Activated CD8-positive, alpha-beta memory T cell treated with anti-CD3 and anti-CD28 coated beads for 1 hour (primary cell): ENCODE results near the gene AANAT.

ENCODE experiments used
- DNase-seq, 2 donors: peaks; one replicate each; pipeline ENCODE4 v3.0.0-alpha.2; 2020; ENCODE audit warnings: low read depth in 1 of 2; ENCODE audit errors: extremely low read depth in 1 of 2

Gene AANAT

DNA sequence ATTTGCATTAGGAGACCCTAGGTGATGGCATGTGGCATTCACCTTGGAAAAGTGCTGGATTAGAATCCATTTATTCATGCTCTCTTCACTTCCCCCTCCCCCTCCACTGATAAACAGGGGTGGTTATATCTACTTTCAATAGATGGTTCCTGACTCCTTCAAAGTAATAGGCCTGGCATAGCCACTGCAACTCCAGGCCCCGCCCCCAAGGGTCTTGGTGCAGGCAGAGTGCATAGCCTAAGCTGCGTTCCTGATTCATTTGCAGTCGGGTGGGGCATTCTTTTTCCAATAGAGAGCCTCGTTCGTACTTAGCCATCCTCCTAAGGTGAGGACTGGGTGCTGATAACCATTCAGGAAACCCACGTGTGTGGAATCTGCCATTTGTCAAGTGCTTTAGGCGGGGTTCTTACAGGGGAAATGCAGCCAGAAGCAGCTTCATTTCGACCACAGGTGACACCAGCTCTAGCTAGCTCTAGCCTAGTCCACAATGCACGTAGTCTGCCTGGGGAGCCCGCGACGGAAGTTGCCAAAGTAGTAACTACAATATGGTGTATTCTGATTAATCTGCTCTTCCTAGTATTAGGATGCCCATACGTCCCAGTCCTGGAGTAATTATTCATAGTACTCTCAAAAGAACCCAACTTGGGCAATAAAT is 25.6 kb upstream of the AANAT start:
- no peak for DNase-seq

DNA sequence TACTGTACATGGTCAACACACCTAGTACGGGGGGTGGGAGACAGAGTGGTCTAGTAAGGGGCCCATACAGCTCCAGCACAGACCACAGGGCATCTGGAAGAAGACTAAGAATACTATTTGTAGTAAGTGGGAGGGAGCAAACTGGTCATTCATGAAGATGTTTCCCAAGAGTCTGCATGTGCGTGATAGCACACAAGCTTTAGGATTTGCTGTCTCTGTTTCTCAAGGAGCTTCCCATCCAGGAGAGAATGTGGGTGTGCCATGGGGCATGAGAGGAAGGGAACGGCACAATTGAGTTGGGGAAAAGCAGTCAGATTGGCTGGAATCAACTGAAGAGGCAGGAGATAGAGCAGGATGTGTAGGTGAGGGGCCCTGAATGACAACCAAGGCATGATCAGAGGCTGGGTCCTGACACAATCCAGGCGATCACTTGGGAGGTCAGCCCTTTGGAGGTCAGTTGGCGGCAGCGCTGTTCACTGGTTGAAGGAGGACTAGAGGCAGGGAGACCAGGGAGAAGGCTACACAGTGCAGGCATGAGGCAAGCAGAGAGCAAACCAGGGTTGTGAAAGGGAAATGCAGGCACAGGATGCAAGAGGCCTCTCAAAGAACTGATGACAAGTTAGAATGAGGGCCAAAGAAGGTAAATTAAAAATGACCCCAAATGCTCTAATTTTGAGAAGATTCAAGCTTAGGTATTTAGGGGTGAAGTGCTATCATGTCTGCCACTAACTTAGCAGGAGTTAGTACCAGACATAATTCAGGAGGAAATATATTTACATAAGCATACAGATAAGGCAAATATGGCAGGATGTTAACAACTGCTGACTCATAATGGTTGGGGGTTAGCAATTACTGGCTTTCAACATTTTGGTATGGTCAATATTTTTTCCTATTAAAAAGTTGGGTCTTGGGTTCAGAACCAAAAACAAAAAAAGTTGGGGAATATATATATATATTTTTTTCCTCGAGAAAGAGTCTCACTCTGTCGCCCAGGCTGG is 24.8 kb upstream of the AANAT start:
- no peak for DNase-seq

DNA sequence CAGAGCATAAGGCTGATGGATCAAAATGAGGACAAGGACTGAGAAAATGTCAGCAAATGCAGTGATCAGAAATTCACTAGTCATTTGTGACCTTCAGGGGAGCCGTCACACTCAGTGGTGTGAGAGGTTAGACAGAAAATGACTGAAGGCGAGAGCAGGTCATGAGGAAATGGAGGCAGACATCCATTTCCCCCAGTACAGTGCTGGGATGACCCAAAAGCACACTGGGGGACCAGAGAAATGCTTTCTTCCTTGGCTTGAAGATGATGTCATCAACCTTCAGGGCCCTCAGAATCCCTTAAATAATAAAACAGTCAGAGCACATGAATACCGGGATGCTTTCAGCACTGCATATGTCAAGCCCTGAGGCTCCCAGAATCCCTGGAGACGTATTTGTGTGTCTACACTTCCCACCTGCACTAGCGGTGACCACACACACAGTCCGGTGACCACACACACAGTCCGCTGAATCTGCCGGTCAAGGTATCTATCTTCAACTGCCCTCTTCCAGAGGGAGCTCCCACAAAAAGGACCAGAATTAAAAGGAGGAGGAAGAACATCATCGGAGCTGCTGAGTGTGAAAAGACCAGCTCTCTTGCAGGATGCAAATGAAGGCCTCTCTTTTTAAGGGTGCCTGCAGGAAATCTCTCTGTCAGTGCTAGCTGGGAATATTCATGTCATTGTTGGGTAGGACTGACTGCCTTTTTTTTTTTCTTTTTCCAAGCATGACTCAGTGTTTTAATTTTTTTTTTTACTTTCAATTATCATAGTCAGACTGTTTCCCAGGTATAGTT is 22.7 kb upstream of the AANAT start:
- DNase-seq = no peak

DNA sequence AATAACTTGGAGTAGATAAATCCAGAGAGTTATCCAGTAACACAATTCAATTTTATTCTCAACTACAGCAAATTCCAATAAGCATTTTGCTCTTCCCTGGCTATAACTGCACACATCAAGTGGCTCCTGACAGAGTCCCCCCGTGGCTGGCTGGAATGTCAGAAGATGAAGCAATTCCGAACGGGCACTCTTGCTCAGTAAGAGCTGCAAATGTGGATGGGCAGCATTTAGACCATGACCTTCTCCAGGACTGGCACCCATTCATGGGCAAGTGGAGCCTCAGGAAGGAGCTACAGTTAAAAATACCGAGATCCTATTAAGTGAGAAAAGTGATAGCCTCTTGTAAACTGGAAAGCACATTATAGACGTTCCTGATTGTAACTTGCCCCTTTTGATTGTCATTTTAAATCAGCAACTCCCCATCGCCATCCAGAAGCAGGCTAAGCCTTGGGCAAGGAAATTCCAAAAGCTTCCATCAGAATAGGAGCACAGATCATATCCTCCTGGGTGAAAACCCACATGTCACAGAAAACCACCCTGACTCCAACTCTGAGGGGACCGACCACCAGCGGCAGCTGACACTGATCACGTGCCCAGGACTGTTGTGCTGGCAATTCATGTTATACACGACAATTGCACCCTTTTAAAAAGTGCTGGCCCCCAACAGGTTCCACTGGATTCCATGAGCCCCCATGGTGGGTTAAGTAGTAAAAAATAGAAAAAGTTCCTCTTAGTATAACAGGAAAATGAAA is 21.5 kb upstream of the AANAT start:
- no peak for DNase-seq

DNA sequence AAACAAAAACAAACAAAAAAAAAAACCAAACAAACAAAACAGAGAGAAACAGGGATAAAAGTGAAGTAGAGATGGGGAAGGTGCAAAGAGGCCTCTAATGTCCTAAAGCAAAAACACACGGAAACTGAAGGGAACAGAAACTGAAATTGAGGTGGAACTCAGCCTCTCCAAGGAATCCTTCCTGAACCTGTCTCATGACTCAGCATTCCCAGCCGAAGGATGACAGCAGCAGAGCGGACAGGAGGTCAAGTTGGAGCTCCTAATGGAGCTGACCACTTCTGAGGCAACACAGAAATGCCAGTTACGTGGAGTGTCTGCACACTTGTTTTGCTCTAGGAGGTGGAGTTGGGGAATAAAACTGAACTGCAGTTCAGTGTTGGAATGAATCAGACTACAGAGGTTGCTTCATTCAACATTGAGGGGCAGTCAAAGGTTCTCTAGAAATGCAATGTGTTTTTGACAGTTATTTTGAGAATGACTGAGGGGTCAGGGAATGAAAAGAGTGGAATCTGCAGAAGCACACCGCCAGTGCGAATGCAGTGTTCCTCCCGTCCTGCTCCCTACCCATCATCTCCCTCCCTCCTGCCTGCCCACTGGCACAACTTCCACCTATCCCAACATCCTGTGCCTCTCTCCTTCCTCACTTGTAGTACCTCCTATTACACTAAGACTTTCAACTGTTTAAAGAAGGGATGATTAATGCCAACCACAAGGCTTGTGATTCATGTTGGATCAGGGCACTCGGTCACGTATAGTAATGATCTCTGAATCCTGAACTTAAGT is 20.8 kb upstream of the AANAT start:
- no peak for DNase-seq

DNA sequence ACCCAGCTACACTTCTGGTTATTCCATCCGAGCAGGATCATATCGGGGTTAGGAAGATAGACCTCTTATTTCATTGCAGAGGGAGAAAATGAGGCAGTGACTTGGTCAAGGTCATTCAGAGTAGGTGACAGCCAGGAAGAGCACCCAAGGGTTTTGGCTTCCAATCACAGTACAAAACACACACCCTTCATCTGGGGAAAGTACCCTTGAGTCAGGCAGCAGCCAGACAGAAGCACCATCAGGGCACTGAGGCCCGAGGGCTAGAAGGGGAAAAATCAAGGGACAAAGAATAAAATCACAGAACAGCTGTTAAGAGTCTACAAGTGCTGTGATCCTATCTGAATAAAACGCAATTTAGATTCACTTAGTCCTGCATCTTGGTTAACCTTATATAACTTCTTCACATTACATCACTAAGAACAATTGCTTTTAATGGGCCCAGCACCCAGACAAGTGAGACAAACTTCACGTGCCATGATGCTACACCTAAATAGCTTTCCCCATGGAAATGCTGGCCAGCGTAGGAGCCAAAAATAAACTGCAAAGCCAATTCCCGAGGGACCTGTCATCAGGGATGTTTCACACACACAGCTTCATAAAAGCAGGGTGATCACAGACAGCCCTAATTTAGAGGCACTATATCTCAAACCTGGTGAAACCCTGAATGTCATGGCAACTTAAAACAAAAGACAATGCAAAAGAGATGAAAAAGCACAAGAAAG is 19.3 kb upstream of the AANAT start:
- DNase-seq = no peak

DNA sequence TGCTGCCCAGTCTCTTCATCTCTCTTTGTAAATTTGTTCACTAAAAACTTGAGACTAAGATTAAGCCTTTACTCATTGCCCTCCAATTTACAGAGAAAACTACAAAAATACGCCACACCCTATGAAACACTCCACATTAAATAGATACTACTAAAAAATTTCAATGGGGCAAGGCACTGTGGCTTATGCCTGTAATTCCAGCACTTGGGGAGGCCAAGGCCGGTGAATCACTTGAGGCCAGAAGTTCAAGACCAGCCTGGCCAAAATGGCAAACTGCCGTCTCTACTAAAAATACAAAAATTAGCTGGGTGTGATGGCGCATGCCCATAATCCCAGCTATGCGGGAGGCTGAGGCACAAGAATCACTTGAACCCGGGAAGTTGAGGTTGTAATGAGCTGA is 18.3 kb upstream of the AANAT start:
- DNase-seq = no peak

DNA sequence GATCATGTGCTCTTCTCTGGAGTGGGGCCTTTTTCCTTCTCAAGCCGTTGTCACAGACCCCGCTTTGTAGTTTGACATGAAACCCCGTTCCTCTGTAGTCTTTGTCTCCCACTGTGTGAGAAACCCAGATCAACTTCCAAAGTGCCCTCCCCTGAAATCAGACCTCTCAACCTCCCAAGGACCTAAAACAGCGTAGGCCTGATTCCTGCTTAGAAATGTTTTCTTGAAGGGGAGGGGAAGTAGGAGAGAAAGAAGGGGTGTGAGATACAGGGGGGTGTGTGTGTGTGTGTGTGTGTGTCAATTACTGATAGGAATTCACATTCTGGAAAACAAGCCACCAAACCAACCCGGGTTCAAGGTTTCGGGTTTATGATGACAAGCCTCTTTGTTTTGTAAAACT is 15.9 kb upstream of the AANAT start:
- DNase-seq = no peak

DNA sequence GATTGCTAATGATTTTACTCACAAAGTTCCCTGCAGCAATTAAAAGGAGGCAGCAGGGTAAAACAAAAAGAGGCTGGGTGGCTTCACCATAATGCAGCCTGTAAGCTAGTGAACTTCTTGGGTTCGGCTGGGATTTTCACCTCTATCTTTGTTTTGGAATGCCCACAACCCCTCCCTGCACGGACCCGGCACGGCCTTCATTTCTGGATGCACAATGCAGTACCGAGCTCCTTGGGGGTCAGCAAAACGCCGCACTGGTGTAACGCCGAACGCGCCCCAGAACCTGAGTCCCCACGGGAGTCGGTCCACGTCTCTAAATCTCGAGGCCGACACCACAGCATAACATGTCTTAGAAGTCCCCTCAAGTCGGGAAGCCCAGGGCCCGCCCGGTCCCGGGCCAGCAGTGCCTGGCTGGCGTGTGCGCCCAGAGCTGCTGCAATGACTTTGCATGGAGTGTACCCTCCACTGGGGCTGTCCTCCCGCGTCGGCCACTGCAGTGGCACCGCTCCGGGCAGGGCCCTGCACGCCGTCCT is 15.2 kb upstream of the AANAT start:
- DNase-seq = peak in 1 of 2 donors; percentile 11

DNA sequence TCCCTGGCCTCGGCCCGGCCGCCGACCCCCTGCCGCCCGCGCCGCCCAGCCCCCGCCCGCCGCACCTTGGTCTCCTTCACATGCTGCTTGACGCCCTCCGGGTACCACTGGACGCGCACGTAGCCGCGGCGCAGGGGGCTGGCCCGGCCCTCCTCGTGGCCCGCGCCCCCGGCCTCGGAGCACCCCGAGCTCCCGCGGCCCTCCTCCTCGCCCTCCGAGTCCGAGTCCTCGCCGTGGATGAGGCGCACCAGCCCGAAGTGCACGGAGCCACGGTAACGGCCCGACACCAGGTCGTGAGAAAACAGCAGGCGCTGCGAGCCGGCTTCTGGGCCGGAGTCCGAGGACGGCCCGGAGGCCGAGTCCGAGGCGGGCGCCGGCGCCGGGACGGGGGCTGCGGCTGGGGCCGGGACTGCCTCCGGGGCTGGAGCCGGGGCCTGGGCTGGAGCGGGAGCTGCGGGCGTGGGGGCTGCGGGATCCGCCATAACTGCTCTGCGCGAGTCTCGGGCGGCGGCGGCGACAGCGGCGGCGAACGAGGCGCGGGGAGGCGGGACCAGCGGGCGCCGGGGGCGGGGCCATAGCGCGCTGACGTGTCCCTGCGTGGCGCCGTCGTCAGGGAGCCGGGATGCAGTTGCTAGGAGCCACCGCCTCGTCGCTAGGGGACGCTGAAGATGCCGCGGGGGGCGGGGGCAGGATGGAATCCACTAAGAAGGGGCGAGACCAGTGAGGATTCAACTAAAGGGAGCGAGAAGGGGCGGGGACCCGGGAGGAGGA is 14.6 kb upstream of the AANAT start, which contains the start of gene UBE2O:
UBE2O (minus strand) TSS at position 493 of the 771 bp plus-strand sequence; CDS start at position 482, 11 bp downstream.
- peak; percentile 80 to 88 for DNase-seq

DNA sequence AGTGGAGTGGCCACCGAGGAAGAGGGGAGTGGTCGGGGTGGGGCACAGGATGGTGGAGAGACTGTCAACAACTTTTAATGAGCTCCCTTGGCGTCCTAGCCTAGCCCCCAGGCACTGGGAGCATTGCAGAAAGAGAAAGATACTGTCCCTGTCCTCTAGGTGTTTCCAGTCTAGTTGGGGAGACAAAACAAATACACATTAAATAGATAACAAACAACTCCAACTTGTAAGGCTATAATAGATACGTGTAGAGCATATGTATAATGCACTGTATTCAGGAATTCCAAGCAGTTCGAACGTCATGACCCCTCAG is 14.0 kb upstream of the AANAT start:
- no peak for DNase-seq

DNA sequence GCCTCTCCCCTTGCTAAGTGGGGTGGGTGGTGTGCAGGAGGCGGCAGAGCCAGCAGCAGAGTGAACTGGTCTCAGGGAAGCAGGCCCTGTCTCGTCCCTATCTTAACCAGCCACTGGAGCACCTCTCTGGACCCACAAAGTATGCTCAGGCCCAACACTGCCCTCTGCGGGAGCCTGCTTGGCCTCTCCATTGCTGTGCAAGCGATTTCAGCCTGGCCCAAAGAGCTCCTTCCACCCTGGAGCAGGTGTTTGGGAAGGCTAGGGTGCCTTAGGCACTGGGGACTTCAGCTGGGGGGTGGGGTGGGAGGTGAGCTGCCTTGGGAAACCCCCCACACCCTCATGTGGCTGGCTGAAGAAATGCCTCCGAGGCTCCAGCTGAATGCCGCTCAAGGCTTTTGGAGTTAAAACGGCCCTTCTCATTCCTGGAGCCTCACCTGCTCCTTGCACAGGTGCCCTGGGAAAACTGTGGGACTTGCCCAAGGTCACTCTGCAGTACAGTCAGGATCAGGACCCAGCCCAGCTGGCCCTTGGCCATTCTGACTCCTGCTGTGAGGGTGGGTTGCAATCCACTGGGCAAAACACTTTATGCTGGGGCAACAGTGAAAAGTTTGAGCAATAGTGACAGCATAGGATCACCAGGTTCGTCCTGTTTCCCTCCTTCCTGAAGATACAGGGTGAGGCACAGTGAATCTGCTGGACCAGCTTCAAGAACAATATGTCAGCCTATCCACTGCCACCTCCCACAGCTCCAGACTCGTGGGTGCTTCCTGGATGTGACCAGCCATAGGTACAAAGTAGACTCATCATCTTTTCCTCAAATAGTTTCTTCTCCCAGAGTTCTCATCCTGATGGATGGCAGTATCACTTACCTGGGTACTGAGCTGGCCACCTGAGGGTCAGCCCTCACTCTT is 8.6 kb upstream of the AANAT start:
- DNase-seq = no peak

DNA sequence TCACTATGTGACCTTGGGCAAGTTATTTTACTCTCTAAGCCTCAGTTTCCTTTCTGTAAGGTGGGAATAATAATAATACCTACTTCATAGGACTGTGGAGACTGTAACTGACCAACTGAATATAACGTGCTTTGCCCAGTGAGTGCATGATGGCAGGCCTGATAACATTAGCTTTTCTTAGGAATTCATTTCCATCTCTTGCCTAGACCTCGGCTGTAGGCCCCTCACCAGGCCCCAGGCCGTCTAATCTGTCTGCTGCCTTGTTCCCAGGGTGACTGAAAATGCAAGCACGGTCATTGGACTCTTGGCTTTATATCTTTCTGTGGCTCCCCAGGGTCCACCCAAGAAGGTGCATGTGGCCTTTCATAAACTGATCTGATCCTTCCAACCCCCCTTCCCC is 7.7 kb upstream of the AANAT start:
- DNase-seq = no peak

DNA sequence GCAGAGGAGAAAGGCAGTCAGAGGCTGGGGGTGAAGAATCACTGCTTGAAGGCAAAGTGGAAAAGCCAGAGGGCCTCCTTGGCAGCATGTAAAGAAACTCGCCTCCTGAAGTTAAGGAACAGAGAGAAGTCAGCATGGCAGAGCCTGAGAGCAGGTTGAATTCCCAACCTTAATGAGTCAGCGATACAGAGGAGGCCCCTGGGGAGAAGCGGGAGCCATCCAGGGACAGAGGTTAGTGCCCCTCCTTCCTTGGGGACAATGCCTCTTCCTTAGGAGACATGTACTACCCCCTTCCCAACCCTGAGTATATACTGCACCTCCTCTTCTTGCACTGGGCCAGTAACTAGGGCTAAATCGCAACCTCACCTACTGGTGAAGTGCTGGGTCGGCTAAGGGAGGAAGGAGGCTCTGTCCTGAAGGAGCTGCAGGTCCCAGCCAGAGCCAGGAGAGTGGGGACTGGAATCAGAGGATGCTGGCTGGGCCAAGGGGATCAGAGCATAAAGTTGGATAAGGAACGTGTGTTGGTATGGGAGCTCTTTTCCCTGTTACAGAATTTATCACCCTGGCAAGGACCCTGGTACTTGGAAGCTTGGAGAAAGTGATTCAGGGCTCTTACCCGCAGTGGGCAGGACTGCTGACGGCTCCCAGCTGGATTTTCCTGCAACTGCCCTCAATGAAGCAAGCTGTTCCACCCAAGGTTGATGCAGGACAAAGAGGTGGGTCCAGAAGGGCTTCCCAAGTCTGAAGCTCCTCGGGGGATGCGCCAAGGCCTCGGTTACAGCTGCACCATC is 5.4 kb upstream of the AANAT start:
- DNase-seq = no peak

DNA sequence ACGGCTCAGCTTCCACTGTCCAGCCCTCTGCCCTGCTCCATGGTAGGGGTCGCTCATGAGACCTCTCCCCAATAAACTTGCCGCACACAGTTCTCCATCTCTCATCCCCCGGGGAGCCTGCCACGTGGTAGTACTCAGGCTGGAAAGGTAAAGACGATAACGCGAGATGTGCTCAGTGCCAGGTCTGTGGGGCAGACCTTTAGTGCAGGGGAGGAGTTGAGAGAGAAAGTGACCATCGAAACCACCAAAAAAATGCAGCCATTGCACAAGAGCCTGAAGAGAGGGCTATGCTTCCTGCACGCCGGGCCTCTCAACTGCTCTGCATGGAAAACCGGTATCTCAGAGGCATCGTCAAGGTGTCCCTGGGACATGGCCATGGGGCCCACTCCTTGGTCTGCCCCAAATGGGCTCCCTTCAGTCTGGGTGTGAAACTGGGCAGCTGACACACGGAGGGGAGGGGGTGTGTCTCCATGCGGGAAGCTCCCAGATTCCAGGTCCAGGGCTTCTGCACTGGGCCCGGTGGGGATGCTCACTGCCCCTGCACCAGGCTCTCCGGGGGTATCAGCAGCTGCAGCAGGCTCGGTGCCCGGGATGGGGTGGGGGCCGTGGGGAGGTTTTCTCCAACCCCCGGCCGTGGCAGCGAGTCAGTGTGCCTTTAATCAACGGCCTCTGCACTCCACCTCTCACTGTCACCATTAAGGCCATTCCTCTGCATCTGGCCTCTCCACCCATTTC is 4.7 kb upstream of the AANAT start:
- DNase-seq = no peak

DNA sequence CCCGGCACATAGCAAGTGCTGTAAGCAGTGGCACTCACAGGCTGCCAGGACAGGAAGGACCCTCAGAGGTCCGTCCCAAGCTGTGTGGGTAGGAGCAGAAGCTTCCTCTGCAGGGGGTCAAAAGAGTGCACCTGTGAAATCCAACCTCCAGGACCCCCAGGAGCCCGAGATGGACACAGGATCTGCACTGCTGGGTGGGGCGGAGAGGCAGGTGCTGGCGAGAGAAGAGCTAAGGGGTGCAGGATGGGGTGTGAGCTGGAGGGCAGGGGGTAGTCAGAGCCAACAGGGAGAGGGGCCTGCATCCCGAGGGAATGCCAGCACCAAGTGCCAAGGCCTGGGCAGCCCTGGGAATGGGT is 650 bp upstream of the AANAT start:
- no peak for DNase-seq
